Measurements from ENCODE around the gene G6PC1. TPM values are rescaled to one million over a fixed set of nuclear protein-coding genes. Genes with fewer than 3 reads are reported as not detected.
"Not testable (repeated sequence)": the region's sequence is repeated elsewhere in the genome, so short reads cannot be mapped to it uniquely, and the experiment has no call there.

G6PC1 gene
- total RNA-seq, 2 experiments from 2014 or later = not detected

DNA sequence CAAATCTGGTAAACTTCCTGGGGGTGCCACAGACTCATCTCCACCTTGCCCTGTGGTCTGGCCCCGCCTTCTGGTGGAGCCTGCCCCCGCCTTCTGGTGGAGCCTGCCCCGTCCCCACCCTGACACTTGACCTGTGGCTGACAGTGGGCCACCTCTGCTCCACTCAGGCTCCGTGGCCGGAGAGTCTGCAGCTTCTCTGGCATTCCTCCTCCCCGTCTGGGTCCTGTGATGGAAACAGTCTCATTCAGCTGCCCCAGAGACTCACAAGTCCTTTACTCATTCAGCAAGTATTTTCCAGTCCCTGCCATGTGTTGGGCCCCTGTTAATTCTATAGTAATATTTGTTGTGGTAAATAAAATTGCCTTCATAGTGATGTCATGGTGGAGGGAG lies 21.0 kb upstream of the G6PC1 start:
- Mint-ChIP-seq H3K4me3 (no peak overlapping the region), H3K36me3 (no peaks in the 10 kb centered on the region), H3K9me3 (no peaks in the 10 kb centered on the region), H3K4me1 (ENCODE audit: low read depth) (no peaks in the 10 kb centered on the region), H3K27ac (no peak overlapping the region), H3K27me3 (peaks cover 7% of the 10 kb centered on the region)
- no peak for DNase-seq
- intact Hi-C loops (cut with micrococcal nuclease) = no loop called here
- ChIA-PET CTCF (no interaction called here), POLR2A (no interaction called here)

DNA sequence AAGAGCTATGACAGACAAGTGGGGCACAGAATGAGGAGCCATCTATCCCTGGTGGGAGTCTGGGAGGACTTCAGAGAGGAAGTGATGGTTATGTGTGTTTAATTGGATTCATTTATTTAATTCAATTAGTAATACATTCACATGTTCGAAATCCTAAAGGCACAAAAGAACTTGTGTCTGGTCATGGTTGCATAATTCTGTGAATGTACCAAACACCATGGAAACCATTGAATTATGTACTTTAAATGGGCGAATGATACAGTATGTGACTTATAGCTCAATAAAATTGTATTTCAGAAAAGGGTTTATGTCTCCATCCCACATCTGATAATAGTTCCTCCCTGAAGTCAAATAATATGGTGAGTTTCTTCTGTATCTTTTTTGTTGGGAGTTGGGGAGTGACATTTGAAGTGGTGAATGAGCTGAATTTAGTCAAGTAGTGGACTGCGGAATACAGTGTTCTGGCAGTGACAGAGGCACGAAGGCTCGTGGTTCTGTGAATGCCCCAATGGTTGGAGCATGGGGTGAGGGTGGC lies 19.8 kb upstream of the G6PC1 start:
- DNase-seq = no peak
- peaks cover 7% of the 10 kb centered on the region for H3K27me3 Mint-ChIP-seq
- POLR2A ChIA-PET = no interaction called here
- intact Hi-C loops (cut with micrococcal nuclease) = no loop called here
- no peaks in the 10 kb centered on the region for H3K9me3 Mint-ChIP-seq
- H3K36me3 Mint-ChIP-seq = no peaks in the 10 kb centered on the region
- no peak overlapping the region for H3K27ac Mint-ChIP-seq
- CTCF ChIA-PET = no interaction called here
- H3K4me1 Mint-ChIP-seq (ENCODE audit: low read depth) = no peaks in the 10 kb centered on the region
- H3K4me3 Mint-ChIP-seq = no peak overlapping the region

DNA sequence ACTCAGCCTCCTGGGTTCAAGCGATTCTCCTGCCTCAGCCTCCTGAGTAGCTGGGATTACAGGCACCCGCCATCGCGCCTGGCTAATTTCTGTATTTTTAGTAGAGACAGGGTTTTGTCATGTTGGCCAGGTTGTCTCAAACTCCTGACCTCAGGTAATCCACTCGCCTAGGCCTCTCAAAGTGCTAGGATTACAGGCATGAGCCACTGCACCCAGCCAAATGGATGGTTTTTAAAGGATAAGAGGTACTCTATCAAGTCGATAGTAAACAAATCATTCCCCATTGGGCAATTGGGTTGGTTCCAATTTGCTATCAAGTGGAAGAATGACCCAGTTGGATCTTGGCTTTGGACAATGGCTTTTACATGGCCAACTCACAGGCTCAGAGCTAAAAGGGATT lies 18.9 kb upstream of the G6PC1 start:
- CTCF ChIA-PET = not testable (repeated sequence)

DNA sequence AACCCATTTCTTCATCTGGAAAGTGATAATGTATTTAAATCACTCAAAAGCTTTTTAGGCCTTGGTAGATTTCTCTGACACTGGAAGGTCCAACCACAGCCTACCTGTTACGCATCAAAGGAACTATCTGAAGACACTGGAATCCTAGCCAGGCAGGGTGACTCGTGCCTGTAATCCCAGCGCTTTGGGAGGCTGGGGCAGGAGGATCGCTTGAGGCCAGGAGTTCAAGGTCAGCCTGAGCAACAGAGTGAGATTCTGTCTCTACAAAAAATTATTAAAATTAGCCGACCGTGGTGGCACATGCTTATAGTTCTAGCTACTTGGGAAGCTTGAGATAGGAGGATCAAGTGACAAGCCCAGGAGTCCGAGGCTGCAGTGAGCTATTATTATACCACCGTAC lies 18.4 kb upstream of the G6PC1 start:
- ChIA-PET POLR2A (no interaction called here), CTCF (interaction anchor here (1.2 kb wide), 1 partner anchor 44 kb away, joined by 3 read pairs; no protein-coding TSS in a partner anchor)
- Mint-ChIP-seq H3K9me3 (no peaks in the 10 kb centered on the region), H3K36me3 (no peaks in the 10 kb centered on the region), H3K4me1 (ENCODE audit: low read depth) (no peaks in the 10 kb centered on the region), H3K4me3 (no peak overlapping the region), H3K27ac (no peak overlapping the region), H3K27me3 (peaks cover 6% of the 10 kb centered on the region)
- intact Hi-C loops (cut with micrococcal nuclease) = no loop called here
- DNase-seq = no peak

More for the DNA sequence above, 18.9 kb upstream of the G6PC1 start:
- H3K9me3 Mint-ChIP-seq; H3K27ac Mint-ChIP-seq; intact Hi-C loops (cut with micrococcal nuclease); H3K27me3 Mint-ChIP-seq; H3K4me3 Mint-ChIP-seq; DNase-seq; H3K4me1 Mint-ChIP-seq (ENCODE audit: low read depth); H3K36me3 Mint-ChIP-seq; POLR2A ChIA-PET: not testable (repeated sequence)

DNA sequence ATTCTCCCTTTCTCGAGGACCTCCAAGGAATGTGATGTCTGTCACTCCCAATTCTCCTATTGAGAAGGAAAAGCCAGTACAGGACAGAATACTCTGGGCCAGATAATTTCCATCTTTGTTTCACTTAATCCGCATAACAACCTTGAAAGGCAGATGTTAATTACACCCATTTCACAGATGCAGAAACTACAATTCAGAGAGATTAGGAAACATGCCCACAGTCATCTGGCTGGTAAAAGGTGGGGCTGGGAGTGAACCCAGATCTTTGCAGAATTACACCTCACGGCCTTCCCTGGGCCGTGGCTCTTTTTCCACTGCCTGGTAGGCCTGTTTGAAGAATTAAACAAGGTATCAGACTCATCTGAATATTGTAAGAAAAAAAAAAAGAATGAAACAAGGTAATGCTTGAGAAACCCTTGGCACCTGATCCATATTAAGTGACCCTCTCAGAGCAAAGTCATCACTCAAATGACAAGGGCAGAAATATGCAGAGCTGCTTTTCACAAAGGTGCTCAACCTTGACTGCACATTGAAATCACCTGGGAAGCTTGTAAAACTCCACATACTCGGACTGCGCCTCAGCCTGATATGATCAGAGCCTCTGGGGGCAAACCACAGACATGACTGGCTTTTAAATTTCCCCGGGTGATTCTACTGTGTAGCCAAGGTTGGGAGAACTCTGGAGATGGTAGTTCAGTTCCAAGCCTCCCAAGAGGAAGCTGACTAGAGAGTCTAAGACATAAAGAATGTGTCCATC lies 16.6 kb upstream of the G6PC1 start:
- no peak for DNase-seq
- Mint-ChIP-seq H3K9me3 (no peaks in the 10 kb centered on the region), H3K27me3 (peaks cover 3% of the 10 kb centered on the region), H3K4me3 (no peak overlapping the region), H3K27ac (no peak overlapping the region), H3K36me3 (no peaks in the 10 kb centered on the region), H3K4me1 (ENCODE audit: low read depth) (no peaks in the 10 kb centered on the region)
- intact Hi-C loops (cut with micrococcal nuclease) = no loop called here
- ChIA-PET CTCF (interaction anchor here (0.7 kb wide), 2 partner anchors 261 to 336 kb away, joined by 3 to 5 read pairs; no protein-coding TSS in a partner anchor), POLR2A (no interaction called here)

DNA sequence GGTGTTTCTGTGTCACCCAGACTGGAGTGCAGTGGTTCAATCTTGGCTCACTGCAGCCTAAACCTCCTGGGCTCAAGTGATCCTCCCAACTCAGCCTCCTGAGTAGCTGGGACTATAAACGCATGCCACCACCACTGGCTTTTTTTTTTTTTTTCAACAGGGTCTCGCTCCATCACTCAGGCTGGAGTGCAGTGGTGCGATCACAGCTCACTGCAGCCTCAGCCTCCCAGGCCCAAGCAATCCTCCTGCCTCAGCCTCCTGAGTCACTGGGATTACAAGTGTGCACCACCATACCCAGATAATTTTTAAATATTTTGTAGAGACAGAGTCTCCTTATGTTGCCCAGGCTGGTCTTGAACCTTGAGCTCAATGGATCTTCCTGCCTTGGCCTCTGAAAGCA lies 14.8 kb upstream of the G6PC1 start:
- H3K4me1 Mint-ChIP-seq (ENCODE audit: low read depth); H3K4me3 Mint-ChIP-seq; H3K27me3 Mint-ChIP-seq; CTCF ChIA-PET; H3K27ac Mint-ChIP-seq; intact Hi-C loops (cut with micrococcal nuclease); H3K9me3 Mint-ChIP-seq; DNase-seq; H3K36me3 Mint-ChIP-seq: not testable (repeated sequence)
- POLR2A ChIA-PET = interaction anchor here (0.5 kb wide), 1 partner anchor 272 kb away, joined by 3 read pairs; no protein-coding TSS in a partner anchor

DNA sequence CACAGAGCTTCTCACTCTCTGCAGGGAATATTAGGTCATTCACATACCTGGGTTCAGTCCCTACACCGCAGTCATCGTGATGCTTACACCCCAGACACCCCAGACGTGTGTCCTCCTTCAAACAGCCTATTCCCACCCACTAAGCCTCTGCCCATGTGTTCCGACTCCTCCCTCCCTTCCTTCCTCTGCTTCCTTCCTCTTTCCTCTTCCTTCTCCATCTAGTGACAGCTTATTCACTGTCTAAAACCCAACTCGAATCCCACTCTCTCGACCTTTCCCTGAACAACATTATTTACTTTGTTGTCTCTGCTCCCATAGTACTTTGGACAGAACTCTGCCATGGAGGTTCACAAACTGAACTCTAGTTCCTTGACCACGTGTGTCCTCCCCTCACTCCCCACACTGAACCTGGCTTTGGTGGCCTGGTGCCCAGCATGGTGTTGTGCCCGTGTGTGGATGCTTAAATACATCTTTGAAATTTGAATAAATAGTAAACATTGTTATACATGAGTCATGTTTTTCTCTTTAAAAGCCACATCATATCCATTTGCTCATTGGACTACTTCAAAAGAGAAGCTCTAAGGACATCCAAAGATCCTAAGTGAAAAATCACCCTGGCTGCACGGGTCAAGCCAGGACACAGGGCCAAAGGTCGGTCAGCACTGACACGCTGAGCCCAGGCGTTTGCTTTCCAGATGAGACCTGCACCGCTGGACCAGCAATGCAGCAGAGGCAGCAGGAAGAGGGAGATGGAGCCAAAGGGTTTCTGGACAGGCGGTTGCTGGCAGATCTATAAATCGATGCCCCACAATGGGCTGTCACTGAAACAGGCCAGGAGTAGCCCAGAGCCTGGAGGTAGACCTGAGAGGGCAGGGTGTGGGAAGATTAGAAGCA lies 14.1 kb upstream of the G6PC1 start:
- H3K36me3 Mint-ChIP-seq = no peaks in the 10 kb centered on the region
- no peak for DNase-seq
- H3K4me3 Mint-ChIP-seq = no peak overlapping the region
- CTCF ChIA-PET = no interaction called here
- no peaks in the 10 kb centered on the region for H3K27me3 Mint-ChIP-seq
- no peaks in the 10 kb centered on the region for H3K9me3 Mint-ChIP-seq
- POLR2A ChIA-PET = interaction anchor here (0.5 kb wide), 1 partner anchor 273 kb away, joined by 3 read pairs; no protein-coding TSS in a partner anchor
- intact Hi-C loops (cut with micrococcal nuclease) = no loop called here
- no peaks in the 10 kb centered on the region for H3K4me1 Mint-ChIP-seq (ENCODE audit: low read depth)
- H3K27ac Mint-ChIP-seq = no peak overlapping the region

DNA sequence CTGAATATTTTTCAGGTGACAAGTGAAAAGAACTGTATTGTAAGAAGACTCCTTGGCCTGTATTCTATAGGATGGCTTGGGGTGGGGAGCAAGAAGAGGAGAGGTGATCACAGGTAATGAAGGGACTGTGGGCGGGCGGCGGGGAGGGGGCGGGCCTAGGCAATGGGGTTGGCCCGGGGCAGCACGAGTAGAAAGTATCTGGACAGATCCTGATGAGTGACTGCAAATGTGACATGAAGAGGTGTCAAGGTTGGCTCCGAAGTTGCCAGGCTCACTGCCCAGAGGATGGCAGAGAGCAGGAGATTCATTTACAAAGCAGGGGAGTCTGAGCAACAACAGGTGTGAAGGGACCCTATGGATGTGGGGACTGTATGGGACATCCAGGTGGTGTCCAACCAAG lies 10.8 kb upstream of the G6PC1 start:
- no peaks in the 10 kb centered on the region for H3K4me1 Mint-ChIP-seq (ENCODE audit: low read depth)
- peaks cover 3% of the 10 kb centered on the region for H3K27me3 Mint-ChIP-seq
- no peak overlapping the region for H3K27ac Mint-ChIP-seq
- no peaks in the 10 kb centered on the region for H3K9me3 Mint-ChIP-seq
- ChIA-PET CTCF (no interaction called here), POLR2A (no interaction called here)
- H3K36me3 Mint-ChIP-seq = no peaks in the 10 kb centered on the region
- intact Hi-C loops (cut with micrococcal nuclease) = no loop called here
- H3K4me3 Mint-ChIP-seq = no peak overlapping the region
- no peak for DNase-seq

DNA sequence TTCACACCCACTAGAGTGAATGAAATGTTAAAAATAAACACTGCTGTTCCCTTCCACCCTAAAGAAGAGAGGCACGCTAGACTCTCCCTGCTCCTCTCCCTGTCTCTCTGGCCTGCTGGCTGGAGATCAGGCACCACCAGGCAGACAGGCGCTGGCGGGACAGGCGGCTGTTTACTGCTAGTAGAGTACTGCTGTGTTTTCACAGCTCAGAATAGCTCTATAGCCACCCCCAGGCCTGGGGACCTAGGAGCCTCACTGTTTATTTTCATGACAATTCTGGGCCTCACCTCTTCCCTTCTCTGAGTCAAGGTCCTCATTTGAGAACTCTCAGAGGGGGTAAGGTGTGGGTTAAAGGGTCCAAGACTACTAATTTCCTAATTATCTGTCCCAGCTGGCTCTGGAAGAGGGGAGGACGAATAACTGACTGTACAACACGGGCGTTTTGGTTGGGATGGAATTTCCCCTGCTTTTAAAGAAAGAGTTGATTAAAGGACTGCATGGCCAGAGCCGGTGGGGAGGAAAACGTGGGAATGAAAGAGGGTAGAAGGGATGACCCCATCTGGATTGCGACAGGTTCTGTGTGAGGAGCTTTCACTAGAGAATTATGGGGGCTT lies 9.0 kb upstream of the G6PC1 start:
- H3K27ac Mint-ChIP-seq = no peak overlapping the region
- ChIA-PET POLR2A (no interaction called here), CTCF (no interaction called here)
- intact Hi-C loops (cut with micrococcal nuclease) = no loop called here
- no peak overlapping the region for H3K4me3 Mint-ChIP-seq
- no peak for DNase-seq
- peaks cover 3% of the 10 kb centered on the region for H3K27me3 Mint-ChIP-seq
- no peaks in the 10 kb centered on the region for H3K36me3 Mint-ChIP-seq
- no peaks in the 10 kb centered on the region for H3K9me3 Mint-ChIP-seq
- H3K4me1 Mint-ChIP-seq (ENCODE audit: low read depth) = no peaks in the 10 kb centered on the region

DNA sequence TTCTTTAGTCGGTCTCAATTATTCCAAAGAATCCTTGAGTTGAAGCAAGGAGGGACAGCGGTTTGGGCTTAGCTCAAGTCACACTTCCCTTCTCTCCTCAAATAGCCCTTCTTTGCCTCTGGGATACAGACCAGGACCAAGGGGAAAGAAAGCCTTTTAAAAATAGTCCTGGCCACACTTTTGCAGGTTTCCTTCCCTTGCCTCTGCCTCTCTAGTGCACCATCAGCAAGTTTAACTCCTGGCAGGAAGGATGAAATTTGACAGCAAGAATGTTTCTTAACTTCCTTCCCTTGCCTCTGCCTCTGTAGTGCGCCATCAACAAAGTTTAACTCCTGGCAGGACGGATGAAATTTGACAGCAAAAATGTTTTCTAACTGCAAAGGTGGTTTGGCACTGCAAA lies 7.2 kb upstream of the G6PC1 start:
- H3K36me3 Mint-ChIP-seq = no peaks in the 10 kb centered on the region
- DNase-seq = no peak
- ChIA-PET POLR2A (no interaction called here), CTCF (no interaction called here)
- H3K27ac Mint-ChIP-seq = no peak overlapping the region
- H3K4me1 Mint-ChIP-seq (ENCODE audit: low read depth) = no peaks in the 10 kb centered on the region
- no peaks in the 10 kb centered on the region for H3K9me3 Mint-ChIP-seq
- peaks cover 3% of the 10 kb centered on the region for H3K27me3 Mint-ChIP-seq
- no peak overlapping the region for H3K4me3 Mint-ChIP-seq
- intact Hi-C loops (cut with micrococcal nuclease) = no loop called here

DNA sequence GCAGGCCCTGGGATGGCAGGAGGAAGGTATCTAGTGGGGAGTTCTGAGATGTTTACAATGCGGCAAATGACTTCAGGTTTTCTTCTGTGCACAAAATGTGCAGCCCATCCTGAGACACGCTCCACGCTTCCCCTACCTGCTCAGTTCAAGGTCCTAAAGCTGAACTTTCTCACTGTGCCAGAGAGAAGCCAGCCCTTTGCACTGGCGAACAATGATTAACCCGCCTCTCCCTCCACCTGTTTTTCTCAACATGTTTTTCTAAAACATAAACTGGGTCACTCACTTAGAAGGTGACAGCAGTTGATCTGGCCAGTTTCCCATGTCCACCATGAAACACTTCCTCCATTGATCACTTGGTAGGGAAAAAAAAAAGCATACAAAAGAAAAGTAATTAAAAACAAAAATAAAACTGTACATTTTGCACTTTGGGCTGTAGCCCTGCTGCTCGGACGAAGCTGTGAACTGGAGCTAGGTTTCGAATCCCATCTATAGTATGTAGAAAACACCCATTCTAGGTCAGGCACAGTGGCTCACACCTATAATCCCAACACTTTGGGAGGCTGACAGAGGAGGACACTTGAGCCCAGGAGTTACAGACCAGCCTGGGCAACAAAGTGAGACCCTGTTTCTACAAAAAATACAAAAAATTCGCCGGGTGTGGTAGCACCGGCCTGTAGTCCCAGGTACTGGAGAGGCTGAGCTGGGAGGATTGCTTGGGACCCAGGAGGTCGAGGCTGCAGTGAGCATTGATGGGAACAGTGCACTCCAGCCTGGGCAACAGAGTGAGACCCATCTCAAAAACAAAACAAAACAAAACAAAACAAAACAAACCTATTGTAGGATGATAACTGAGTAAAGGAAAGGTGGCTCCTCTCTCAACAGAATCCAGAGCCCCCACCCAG lies 6.1 kb upstream of the G6PC1 start:
- H3K36me3 Mint-ChIP-seq = no peaks in the 10 kb centered on the region
- no peak overlapping the region for H3K27ac Mint-ChIP-seq
- no peak for DNase-seq
- no peaks in the 10 kb centered on the region for H3K4me1 Mint-ChIP-seq (ENCODE audit: low read depth)
- no peaks in the 10 kb centered on the region for H3K9me3 Mint-ChIP-seq
- ChIA-PET POLR2A (no interaction called here), CTCF (no interaction called here)
- H3K27me3 Mint-ChIP-seq = peaks cover 3% of the 10 kb centered on the region
- intact Hi-C loops (cut with micrococcal nuclease) = no loop called here
- H3K4me3 Mint-ChIP-seq = no peak overlapping the region

DNA sequence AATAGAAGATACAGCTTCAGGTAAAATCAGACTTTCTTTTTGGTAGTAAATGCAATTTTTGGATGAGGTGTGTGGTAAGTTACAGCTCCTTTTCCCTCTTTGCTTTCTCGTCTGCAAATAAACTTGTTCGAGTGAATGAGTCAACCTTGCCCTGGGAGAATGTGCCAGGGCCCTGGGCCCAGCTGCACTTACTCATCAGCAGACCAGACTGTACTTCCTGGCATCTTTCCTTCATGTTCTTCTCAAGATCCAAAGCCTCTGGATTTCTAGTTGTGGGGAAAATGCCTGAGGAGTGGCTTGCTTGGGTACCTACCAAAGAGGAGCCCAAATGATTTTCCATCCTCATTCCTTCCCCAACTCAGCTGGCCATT lies 5.4 kb upstream of the G6PC1 start:
- Mint-ChIP-seq H3K27me3 (peaks cover 5% of the 10 kb centered on the region), H3K9me3 (no peaks in the 10 kb centered on the region), H3K27ac (no peak overlapping the region), H3K4me1 (ENCODE audit: low read depth) (no peaks in the 10 kb centered on the region), H3K4me3 (no peak overlapping the region), H3K36me3 (no peaks in the 10 kb centered on the region)
- intact Hi-C loops (cut with micrococcal nuclease) = no loop called here
- CTCF ChIA-PET = no interaction called here
- no peak for DNase-seq
- POLR2A ChIA-PET = no interaction called here
